Measurements from ENCODE around the gene CHST11. TPM values are rescaled to one million over a fixed set of nuclear protein-coding genes. Genes with fewer than 3 reads are reported as not detected.

Gene CHST11
- total RNA-seq, 1 donor from 2014 or later: 3.4 TPM

GRCh38 chr12:104457746-104458693 is 1.3 kb downstream of the CHST11 start:
- ATAC-seq (peak; percentile 41), DNase-seq (peak; percentile 55)
- intact Hi-C loops (cut with micrococcal nuclease): no loop called here

- intact Hi-C loops (cut with micrococcal nuclease): no loop called here
- DNase-seq (peak; percentile 36), ATAC-seq (peak; percentile 20)
Measured at GRCh38 chr12:104458694-104459367, 2.1 kb downstream of the CHST11 start.

DNA sequence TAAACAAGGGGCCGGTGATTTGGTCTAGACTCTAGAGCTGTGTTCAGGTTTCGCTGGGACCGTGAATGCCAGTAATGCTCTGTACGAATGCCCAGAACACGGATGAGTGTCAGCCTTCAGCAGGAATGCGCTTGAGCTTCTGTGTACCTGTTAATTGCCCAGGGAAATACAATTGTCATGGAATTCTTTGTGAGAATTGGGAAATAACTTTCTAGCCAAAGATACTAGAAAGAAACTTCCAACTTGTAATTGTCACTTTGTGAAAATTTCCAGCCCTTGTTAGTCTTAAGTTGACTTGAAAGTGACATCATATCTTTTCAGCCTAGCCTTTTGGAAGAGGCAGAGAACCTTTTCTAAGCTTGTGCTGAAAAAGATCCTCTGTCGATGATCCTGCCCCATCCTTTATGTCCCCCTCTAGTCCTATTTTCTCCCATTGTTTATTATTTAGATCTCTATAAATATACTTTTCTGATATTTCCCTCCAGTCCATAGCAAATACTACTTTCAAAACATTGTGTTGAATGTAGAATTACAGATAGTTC is 2.7 kb downstream of the CHST11 start:
- DNase-seq (no peak), ATAC-seq (peak; percentile 4)
- intact Hi-C loops (cut with micrococcal nuclease): no loop called here

GRCh38 chr12:104460041-104460719 is 3.4 kb downstream of the CHST11 start:
- ATAC-seq (no peak), DNase-seq (no peak)
- intact Hi-C loops (cut with micrococcal nuclease): no loop called here

GRCh38 chr12:104460973-104461698 is 4.4 kb downstream of the CHST11 start:
- no peak for DNase-seq
- ATAC-seq: no peak
- intact Hi-C loops (cut with micrococcal nuclease): no loop called here

GRCh38 chr12:104462325-104462724 is 5.6 kb downstream of the CHST11 start:
- no peak for DNase-seq
- intact Hi-C loops (cut with micrococcal nuclease): no loop called here
- no peak for ATAC-seq

DNA sequence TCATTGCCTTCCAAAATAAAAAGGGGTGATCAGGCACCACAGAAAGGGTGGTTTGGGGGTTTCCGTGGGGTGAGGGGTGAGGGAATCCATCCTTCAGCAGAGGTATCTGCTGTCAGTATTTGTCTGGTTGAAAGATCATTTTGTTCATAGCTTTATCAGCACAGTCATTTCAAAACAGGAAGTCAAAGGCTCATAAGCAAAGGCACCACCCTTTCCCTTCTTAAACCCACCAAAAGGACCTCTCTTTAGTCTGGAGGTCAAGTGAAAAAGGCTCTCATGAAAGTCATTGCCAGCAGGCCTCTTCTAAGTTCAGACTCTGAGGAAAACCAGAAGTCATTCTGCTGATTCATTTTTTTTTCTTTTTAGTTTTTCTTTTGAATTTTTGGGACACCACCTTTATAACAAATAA is 6.2 kb downstream of the CHST11 start:
- intact Hi-C loops (cut with micrococcal nuclease): no loop called here
- ATAC-seq (peak; percentile 7), DNase-seq (no peak)

DNA sequence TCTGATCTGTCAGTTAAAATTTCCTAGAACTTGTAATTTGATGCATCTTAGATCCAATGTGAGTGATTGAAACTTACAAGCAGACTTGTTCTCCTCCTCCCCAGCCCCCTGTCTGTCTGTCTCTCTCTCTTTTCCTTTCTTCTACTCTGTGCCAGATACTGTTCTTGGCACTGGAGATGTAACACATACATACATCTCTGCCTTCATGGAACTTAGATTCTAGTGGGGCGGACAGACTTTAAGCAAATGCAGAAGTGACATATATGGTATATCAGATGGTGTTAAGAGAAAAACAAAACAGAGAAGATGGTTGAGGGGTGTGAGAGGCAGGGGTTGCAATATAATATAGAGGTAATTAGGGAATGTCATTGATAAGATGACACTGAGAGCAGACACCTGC is 6.6 kb downstream of the CHST11 start:
- no peak for ATAC-seq
- intact Hi-C loops (cut with micrococcal nuclease): no loop called here
- DNase-seq: no peak

- ATAC-seq: no peak
- intact Hi-C loops (cut with micrococcal nuclease): no loop called here
Measured at GRCh38 chr12:104464899-104465298, 8.2 kb downstream of the CHST11 start.

DNA sequence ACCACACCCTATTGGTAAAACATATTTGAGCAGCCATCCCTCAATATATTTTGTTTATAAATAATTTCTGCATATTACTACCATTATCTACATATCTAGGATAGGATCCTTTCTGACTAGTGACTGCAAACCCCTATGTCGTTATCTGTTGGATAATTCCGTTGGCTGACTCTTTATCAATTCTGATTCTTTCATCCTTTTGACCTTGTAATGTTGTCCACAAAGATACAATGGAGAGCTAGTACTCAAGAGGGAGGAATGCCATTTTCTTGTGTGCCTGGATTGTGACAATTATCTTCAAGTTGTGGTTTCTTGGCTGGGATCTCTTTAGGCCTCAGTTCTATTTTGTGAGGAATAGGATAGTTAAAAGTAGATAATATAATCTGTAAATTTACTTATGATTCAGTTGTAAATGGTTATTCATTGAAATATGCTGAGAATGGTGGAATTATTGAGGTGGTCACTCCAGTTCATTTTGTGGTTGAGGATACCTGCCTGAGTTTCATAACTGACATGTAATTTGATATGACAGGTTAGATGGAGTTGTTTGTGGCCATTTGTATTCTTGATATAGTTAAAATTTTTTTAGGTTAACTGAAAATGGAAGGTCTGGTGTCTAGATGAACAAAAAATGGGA is 10.1 kb downstream of the CHST11 start:
- ATAC-seq: no peak
- intact Hi-C loops (cut with micrococcal nuclease): no loop called here
- DNase-seq: no peak

More at GRCh38 chr12:104464899-104465298, 8.2 kb downstream of the CHST11 start:
- DNase-seq: no peak

DNA sequence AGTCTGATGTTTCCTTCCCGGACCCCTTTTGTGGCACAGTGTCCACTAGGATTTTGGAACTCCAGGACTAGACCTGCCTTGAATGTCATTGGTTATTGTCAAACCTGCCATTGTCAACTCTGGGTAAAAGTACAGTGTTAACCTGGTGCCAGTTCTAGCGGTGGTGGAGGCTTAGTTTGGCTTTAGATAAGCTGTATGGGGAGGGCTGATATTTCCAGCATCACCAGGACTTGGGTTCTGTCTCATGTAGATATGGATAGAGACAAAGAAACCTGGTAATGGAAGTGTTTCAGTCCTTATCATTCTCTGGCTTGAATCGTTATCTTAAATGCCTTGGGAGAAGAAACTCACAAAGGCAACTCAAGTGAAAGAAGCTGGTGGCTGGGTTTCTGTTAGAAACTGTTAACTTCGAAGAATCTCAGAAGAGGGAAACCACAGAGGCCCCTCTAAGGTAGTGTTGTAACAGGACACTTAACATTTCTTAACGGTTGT is 10.6 kb downstream of the CHST11 start:
- no peak for ATAC-seq
- DNase-seq: no peak
- intact Hi-C loops (cut with micrococcal nuclease): no loop called here

GRCh38 chr12:104468371-104468770 is 11.6 kb downstream of the CHST11 start:
- no peak for ATAC-seq
- intact Hi-C loops (cut with micrococcal nuclease): no loop called here
- no peak for DNase-seq

GRCh38 chr12:104469066-104469465 is 12.3 kb downstream of the CHST11 start:
- DNase-seq (no peak), ATAC-seq (no peak)
- intact Hi-C loops (cut with micrococcal nuclease): no loop called here

- no peak for ATAC-seq
- intact Hi-C loops (cut with micrococcal nuclease): no loop called here
- DNase-seq: no peak
Measured at GRCh38 chr12:104469523-104469922, 12.8 kb downstream of the CHST11 start.

- no peak for DNase-seq
- intact Hi-C loops (cut with micrococcal nuclease): no loop called here
- no peak for ATAC-seq
Measured at GRCh38 chr12:104470521-104470920, 13.8 kb downstream of the CHST11 start.

- DNase-seq (no peak), ATAC-seq (no peak)
- intact Hi-C loops (cut with micrococcal nuclease): no loop called here
Measured at GRCh38 chr12:104471336-104471735, 14.6 kb downstream of the CHST11 start.

DNA sequence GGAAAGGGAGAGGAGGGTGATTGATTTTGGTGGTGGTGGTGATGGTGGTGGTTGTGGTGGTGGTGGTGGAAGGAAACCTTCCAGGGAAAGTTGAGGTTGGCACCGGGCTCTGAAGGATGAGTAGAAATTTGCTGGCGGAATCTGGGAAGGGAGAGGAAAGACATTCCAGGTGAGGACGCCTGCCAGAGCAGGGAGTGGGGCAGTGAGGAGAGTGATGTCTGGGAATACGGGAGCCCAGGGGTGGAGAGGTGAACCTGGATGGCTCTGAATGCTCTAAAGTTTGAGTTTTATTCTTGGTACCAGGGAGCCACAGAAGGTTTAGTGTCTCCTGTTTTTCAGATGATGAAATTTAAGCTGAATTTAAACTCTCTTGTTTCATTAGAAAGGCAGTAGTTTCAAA is 16.0 kb downstream of the CHST11 start:
- no peak for ATAC-seq
- intact Hi-C loops (cut with micrococcal nuclease): no loop called here
- DNase-seq: no peak

GRCh38 chr12:104473374-104473983 is 16.7 kb downstream of the CHST11 start:
- intact Hi-C loops (cut with micrococcal nuclease): no loop called here
- DNase-seq (no peak), ATAC-seq (peak; percentile 39)
